ENCODE measurements around the gene CLCN4.

- TF ChIP-seq, protein P1, sequence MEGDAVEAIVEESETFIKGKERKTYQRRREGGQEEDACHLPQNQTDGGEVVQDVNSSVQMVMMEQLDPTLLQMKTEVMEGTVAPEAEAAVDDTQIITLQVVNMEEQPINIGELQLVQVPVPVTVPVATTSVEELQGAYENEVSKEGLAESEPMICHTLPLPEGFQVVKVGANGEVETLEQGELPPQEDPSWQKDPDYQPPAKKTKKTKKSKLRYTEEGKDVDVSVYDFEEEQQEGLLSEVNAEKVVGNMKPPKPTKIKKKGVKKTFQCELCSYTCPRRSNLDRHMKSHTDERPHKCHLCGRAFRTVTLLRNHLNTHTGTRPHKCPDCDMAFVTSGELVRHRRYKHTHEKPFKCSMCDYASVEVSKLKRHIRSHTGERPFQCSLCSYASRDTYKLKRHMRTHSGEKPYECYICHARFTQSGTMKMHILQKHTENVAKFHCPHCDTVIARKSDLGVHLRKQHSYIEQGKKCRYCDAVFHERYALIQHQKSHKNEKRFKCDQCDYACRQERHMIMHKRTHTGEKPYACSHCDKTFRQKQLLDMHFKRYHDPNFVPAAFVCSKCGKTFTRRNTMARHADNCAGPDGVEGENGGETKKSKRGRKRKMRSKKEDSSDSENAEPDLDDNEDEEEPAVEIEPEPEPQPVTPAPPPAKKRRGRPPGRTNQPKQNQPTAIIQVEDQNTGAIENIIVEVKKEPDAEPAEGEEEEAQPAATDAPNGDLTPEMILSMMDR (IDR thresholded peaks at IDR 0.05; ENCODE audit: low read length) = no peak
- TF ChIP-seq EZH2 (IDR thresholded peaks at IDR 0.05; ENCODE audit: borderline replicate concordance, low read length) = no peak
Observed at GRCh38 chrX:10233173-10233572, 76.4 kb downstream of the CLCN4 start.

Data from OCI-LY1 (cell line).